ENCODE data around the gene YKT6.
A peak's percentile ranks its signal among the peaks of the same experiment; 100 is the strongest.
"Not testable (repeated sequence)": the region's sequence is repeated elsewhere in the genome, so short reads cannot be mapped to it uniquely, and the experiment has no call there.

YKT6 gene

GRCh38 chr7:44194562-44195145, 6.1 kb upstream of the YKT6 start:
- no peak for DNase-seq

GRCh38 chr7:44195889-44196288, 4.9 kb upstream of the YKT6 start:
- no peak for DNase-seq

- no peak for DNase-seq
Measured at GRCh38 chr7:44196450-44196872, 4.3 kb upstream of the YKT6 start.

GRCh38 chr7:44197474-44197873, 3.3 kb upstream of the YKT6 start:
- DNase-seq, result no peak

GRCh38 chr7:44200163-44200562, 615 bp upstream of the YKT6 start:
- DNase-seq, result not testable (repeated sequence)

GRCh38 chr7:44201813-44202212, 1.0 kb downstream of the YKT6 start:
- no peak for DNase-seq

GRCh38 chr7:44206008-44206407, 5.2 kb downstream of the YKT6 start:
- DNase-seq, result no peak

- no peak for DNase-seq
Measured at GRCh38 chr7:44208085-44208484, 7.3 kb downstream of the YKT6 start.

- DNase-seq, result no peak
Measured at GRCh38 chr7:44210107-44210506, 9.3 kb downstream of the YKT6 start.

- DNase-seq, result no peak
Measured at GRCh38 chr7:44211126-44211675, 10.4 kb downstream of the YKT6 start.

GRCh38 chr7:44212018-44212417, 11.2 kb downstream of the YKT6 start:
- DNase-seq, result no peak

- no peak for DNase-seq
Measured at GRCh38 chr7:44212581-44213184, 11.9 kb downstream of the YKT6 start.

- no peak for DNase-seq
Measured at GRCh38 chr7:44213206-44213876, 12.6 kb downstream of the YKT6 start.

- DNase-seq, result no peak
Measured at GRCh38 chr7:44213877-44214388, 13.2 kb downstream of the YKT6 start.

GRCh38 chr7:44215531-44215930, 14.8 kb downstream of the YKT6 start:
- DNase-seq, result peak; percentile 17

GRCh38 chr7:44216019-44216418, 15.2 kb downstream of the YKT6 start:
- DNase-seq, result peak; percentile 25

GRCh38 chr7:44216521-44217222, 15.9 kb downstream of the YKT6 start:
- DNase-seq, result no peak

- no peak for DNase-seq
Measured at GRCh38 chr7:44217223-44217714, 16.5 kb downstream of the YKT6 start.

- no peak for DNase-seq
Measured at GRCh38 chr7:44217852-44218402, 17.1 kb downstream of the YKT6 start.

GRCh38 chr7:44218418-44219201, 17.8 kb downstream of the YKT6 start:
- no peak for DNase-seq

GRCh38 chr7:44219371-44220045, 18.7 kb downstream of the YKT6 start:
- DNase-seq, result no peak

GRCh38 chr7:44220046-44220357, 19.2 kb downstream of the YKT6 start:
- no peak for DNase-seq
